NCI-H526 (cell line): ENCODE measurements around the gene ALK.

Experiments used
- DNase-seq, 2 experiments: peaks; one replicate each; lab custom pipeline; 2025; lab: John Stamatoyannopoulos, UW

The ALK gene

GRCh38 chr2:29317077-29317517 is 604.3 kb downstream of the ALK start:
- DNase-seq: no peak

DNA sequence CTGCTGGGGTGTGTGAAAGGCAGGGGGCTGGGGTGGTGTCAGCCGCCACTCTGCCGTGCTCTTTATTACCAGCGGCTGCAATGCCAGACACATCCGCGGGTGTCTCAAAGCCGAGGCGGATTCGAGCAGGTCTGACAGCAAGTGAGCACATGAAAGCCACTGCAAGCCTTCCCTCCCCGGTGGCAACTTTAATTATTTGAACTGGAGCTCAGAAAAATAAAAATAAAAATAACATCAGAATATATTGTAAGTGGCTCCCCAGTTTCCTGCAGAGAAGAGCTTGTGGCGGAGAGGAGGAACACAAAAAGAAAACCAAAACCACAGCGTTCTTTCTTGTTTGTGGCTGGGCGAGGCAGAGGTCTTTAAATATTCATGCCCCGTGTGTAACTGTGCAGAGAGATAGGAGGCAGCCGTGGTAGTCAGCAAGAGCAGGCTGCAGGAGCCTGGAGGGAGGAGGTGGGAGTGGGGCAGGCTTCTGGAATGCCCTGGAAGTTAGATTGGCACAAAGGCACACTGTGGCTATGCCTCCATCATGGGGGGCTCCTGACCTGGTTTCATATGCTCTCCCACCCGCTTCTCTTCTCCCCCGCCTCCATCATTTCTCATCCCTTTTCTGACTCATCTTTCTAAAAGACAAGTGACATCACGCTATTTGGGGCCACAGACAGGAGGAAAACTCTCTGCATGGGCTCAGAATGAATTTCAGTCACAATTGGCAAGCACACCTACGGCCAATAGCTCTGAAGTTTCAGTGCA is 606.4 kb downstream of the ALK start:
- peak; percentile 77 to 87 for DNase-seq

DNA sequence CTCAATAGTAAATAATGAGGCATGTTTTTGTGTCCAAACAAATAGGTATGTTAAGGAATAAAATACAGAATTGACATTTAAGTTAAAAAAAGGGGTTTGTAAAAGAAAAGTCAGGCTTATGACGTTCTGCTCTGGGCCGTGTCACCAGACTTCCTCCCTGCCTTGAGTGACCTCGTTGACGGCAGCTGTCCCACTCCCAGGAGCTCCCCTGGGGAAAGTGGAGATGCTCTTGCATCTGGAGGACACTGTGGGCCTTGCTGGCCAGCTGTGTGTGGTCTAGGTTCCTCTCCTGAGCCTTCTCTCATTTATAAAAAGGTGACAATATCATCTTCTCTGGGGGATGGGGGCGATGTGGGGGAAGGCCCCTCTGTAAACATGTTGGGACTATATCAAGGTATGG is 609.9 kb downstream of the ALK start:
- no peak for DNase-seq

DNA sequence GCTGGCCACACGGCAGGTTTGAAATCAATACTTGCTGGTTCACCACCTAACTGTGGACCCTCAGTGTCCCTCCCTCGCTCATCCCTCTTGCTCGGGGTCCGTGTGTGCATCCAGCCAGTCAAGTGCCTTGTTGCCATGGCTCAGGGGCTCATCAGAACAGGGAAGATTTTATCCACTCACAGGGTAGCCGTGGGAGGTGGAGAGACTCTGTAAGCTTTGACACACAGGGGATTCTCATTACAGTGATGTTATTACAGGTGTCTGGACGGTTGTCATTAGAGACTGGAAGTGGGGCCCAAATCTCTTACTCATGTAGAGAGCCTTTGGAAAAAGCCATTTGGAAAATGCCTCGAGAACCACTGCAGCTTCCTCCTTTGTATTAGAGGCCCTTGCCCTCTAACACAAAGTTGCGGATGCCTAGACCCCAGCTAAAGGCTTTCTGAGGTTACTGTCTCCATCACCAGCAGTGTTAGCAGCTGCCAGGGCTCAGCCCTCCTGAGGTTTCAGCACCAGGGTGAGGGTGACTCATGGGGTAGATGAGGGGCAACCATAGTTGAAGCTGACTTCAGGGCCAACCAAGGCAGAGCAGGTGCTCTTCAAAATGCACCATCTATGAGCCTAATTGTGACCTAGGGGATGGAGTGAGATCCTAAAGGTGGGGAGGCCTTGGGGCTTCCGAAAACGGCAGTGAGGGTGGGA is 610.6 kb downstream of the ALK start:
- DNase-seq: no peak

DNA sequence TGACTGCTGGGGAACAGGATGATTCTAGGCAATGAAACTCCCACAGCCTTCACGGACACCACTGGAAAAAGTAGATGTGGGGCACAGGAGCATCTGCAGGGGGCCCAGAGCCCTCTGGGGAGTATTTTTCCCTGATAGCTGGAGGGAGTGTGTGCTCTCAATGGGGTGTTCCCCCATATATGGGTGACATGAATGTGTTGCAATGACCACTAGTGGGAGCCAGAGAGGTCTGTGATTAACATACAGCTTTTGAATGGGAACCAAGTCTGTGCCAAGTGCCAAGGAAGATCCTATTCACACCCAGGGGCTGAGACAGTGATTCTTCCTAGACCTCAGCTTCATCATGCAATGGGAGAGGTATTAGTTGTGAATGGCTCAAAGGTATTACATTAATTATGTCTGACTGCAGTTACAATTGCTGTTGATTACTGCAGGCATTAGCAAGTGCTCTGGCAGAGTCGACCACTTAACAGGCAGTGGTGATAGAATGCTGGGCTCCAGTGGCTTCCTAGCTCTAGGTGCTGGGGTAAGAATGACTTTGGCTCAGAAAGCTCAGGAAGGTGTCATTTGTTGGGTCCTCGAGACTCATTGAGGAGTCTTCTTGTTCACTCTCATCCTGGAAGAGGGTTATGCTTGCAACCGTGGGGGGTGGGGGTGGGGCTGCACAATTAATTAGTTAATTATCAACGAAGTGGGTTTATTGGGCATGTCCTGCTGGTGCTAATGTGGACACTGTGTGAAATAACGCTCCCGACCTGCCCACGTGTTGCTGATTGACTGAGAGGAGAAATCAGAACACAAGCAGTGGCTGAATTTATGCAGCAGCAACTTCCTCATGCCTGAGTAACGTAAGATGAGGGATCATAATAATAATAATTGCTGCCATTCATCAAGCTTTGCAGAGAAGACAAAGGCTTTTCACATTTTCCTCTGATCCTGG is 612.0 kb downstream of the ALK start:
- peak in 1 of 2 experiments; percentile 75 for DNase-seq

DNA sequence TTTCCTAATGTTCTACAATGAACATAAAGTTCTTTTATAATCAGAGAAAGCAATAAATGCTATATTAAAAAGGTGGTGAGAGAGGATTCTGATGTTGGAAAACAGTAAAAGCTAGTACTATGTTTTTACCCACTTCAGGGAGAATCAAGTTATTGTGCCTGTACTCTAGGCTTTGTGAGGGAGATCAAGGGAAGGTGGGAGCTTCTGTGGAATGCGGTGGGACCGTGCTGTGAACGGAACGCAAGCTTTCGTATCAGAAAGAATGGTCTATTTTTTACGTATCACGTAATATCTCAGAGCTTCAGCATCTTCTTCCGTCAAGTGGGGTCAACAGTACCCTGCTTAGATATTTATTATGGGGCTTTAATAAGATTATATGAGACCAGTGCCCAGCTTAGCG is 613.0 kb downstream of the ALK start:
- no peak for DNase-seq

DNA sequence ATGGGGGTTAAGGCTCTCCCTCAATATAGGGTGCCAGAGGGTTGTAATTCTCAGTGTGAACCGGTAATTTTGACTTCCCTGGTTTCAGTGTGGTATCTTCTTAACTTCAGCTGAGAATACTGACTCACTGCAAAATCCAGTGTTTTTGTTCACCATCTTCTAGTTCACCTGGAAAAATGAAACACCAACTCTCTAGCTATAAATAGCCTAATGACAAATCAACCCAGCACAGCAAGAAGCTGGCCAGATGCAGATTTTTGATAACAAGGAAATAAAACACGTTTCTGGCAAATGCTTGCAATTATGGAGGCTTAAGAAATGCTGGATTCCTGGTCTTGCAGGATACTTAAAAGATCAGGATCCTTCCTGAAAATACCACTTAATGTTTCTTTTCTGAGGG is 613.9 kb downstream of the ALK start:
- DNase-seq: no peak

DNA sequence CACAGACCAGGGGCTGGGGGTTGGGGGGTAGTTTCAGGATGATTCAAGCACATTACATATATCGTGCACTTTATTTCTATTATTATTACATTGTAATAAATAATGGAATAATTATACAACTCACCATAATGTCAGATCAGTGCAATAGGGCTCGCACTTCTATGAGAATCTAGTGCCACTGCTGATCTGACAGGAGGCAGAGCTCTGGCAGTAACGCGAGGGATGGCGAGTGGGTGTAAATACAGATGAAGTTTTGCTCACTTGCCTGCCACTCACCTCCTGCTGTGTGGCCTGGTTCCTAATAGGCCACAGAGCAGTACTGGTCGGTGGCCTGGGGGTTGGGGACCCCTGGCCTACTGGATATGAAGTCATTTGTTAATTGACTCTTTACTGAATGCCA is 615.6 kb downstream of the ALK start:
- no peak for DNase-seq

GRCh38 chr2:29304399-29305060 is 616.9 kb downstream of the ALK start:
- no peak for DNase-seq

DNA sequence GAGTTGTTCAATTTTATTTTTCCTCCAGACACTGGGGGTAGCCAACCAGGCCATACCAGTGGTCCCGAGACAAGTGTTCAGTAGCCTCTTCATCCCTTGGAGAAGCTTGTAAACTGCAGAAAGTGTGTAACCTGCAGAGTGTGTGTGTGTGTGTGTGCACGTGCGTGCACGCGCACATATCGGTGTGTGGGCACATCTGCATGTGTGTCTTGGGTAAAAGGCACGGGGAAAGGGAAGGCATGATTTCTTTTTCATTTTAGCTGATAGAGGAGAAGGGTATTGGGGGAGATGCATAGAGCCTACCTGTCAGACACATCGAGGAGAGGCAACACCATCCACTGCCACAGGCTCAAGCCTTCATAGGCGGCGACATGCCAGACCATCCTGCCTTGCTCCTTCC is 624.8 kb downstream of the ALK start:
- no peak for DNase-seq

DNA sequence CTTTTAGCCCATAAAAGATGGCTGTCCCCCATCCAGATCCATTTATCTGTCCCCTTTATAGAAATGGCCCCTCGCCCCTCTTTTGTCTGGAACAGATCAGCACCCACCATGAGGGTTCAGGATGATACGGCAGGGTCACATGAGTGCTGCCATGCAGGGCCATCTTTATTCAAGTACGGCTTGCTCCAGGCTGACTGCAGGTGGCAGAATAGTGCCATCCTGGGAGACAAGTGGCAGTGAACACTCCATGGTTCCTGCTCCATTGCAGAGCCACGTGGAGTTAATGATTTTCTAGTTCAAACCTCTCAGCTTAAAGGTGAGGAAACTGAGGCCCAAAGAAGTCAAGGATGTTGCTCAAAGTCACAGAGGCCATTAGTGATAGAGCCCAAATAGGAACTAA is 625.5 kb downstream of the ALK start:
- DNase-seq: peak; percentile 19 to 55

DNA sequence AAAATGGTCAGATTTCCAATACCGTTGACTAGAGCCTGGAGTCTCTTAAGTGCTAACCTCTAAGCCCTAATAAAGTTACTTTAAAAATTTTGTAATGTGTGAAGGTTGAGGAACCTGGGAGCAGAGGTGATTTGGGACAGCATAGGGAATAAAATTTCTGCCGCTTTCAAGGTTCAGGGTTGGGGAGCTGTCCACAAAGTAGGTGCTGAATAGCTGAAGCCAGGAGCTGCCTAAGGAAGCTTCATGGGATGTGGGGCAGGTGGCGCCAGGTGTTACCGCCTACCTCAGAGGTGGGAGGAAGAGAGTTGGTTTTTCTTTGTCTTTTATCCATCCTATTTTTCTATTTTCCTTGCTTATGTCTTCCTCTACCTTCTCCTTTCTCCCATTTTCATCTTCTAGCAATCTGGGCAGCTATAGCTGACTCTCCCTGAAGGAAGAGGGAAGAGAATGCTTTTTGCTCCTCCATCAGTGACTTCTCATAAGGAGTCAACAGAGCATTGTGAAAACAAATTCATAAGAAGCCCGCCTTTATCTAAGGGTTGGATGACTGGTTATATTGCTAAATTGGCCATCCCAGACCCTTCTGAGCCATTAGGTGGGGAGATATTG is 627.5 kb downstream of the ALK start:
- no peak for DNase-seq

- peak in 1 of 2 experiments; percentile 24 for DNase-seq
Measured at GRCh38 chr2:29290293-29291047, 630.9 kb downstream of the ALK start.

DNA sequence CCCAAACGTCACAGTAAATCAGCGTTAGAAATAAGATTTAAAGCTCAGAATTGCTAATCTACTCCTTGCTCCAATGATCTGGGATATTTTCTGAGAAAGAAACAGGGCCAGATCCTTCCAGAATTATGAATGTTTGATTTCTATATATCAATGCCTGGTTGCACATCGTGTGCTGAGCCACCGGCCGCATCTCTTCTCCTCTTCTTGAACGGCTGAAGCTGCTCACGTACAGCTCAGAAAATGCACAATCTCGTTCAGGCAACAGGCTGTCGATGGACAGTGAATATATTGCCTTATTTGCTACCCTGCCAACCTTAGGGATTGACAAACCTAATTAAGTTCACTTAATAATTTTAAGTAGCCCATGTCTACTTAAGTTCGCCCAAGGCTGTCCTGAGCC is 636.7 kb downstream of the ALK start:
- DNase-seq: no peak

DNA sequence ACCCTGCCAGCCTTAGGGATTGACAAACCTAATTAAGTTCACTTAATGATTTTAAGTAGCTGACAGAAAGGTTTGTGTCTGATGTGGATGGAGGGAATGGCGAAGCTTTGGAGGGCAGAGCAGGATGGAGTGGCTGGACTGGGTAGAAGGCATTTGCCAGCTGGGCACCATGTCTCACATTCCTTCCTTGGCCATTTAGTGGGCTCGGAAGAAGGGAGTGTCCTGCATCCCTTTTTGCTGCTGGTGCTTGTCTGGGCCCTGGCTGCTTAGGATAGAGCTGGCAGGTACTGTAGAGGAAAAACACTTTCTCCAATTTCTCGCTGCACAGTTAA is 639.5 kb downstream of the ALK start:
- no peak for DNase-seq

GRCh38 chr2:29281086-29281915 is 640.1 kb downstream of the ALK start:
- peak in 1 of 2 experiments; percentile 39 for DNase-seq

DNA sequence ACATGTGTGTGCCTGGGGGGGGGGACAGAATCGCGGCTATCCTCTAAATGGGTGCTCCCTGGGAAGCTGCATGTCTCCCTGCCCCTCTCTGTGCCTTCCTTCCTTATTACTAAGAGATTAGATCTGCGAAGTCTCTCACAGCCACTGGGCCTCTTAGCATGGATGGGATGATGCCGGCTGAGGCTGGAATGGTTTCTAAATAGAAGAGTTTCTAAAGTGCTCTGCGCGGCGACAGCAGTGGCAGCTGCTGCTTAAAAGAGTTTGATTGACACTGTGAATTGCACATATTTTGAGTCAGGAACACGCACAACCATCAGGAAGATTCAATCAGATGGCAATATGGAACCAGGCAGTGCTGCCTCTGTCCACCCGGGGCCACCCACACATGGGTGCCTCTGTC is 642.4 kb downstream of the ALK start:
- DNase-seq: no peak

DNA sequence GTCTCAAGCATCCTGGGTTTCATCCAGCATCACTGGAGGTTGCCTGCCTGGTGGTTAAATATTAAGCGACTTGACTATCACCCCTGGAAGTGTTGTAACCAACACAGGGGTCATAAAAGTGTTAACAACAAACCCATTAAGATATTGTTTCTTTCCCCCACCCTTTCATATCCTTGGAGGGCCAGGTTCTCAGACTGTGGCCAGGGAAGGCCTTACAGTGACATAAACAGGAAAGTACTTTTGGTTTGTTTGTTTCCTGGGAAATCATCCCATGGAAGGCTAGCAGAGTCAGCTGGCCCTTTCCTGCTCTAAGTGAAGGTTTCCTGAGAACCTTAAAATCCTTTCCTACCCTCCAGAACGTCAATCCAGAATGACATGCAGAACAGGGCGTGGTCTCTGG is 645.2 kb downstream of the ALK start:
- no peak for DNase-seq

GRCh38 chr2:29275186-29275585 is 646.2 kb downstream of the ALK start:
- no peak for DNase-seq
